ENCODE data around the gene ANAPC16. TPM values are rescaled to one million over a fixed set of nuclear protein-coding genes. Genes with fewer than 3 reads are reported as not detected.
A peak's percentile ranks its signal among the peaks of the same experiment; 100 is the strongest.

The ANAPC16 gene
- total RNA-seq, 6 experiments from 2014 or later = 38.6 to 79.2 (median 51.3) TPM

- intact Hi-C loops (cut with DNase I) = no loop called here
- no peak for TF ChIP-seq CTCF (IDR thresholded peaks at IDR 0.05)
- TF ChIP-seq POLR2A (IDR thresholded peaks at IDR 0.05) = no peak
- H3K27ac ChIP-seq = peak overlapping the region in 1 of 3 donors; percentile 97
- H3K27me3 ChIP-seq = no peaks in the 10 kb centered on the region
- H3K9me3 ChIP-seq = no peaks in the 10 kb centered on the region
- H3K36me3 ChIP-seq = no peaks in the 10 kb centered on the region
- peaks cover 0 to 63% (median 25%) of the 10 kb centered on the region in 4 donors for H3K4me1 ChIP-seq
- DNase-seq (no peak), ATAC-seq (no peak)
- 85% methylated on average over 3 of the region's 3 CpGs for WGBS (ENCODE audit: insufficient coverage, low coverage, low lambda C conversion rate, missing lambda C conversion rate)
- no peak overlapping the region for H3K4me3 ChIP-seq
Measured at GRCh38 chr10:72252972-72253371, 37.2 kb downstream of the ANAPC16 start.

DNA sequence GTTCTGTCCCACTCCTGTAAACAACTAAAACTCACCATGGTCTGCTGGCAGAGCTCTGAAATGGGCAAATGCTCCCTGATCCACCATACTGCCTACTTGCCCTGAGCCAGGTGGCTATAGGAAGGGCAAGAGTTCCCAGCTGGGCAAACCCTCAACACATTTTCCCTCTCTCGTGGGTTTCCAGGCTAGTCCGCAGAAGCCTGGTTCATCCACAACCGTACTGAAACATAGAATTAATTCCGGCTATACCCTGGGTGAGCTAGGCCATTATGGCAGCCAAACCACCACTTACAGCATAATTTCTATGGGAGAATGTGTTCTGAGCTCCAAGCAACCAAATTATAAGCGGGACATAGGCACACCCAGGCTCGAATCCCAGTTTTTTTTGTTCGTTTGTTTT, 37.8 kb downstream of the ANAPC16 start:
- Histone ChIP-seq H3K27ac (peak overlapping the region in 2 of 3 donors; percentile 89 to 97), H3K36me3 (no peaks in the 10 kb centered on the region), H3K9me3 (no peaks in the 10 kb centered on the region), H3K4me1 (peaks cover 0 to 57% (median 22%) of the 10 kb centered on the region in 4 donors), H3K4me3 (no peak overlapping the region), H3K27me3 (no peaks in the 10 kb centered on the region)
- ATAC-seq (no peak), DNase-seq (no peak)
- TF ChIP-seq POLR2A (IDR thresholded peaks at IDR 0.05) (no peak), CTCF (IDR thresholded peaks at IDR 0.05) (no peak)
- 46% methylated on average over 3 of the region's 7 CpGs for WGBS (ENCODE audit: insufficient coverage, low coverage, low lambda C conversion rate, missing lambda C conversion rate)
- intact Hi-C loops (cut with DNase I) = no loop called here

GRCh38 chr10:72254813-72255568, 39.2 kb downstream of the ANAPC16 start:
- Histone ChIP-seq H3K9me3 (no peaks in the 10 kb centered on the region), H3K27ac (peak overlapping the region; percentile 70 to 97 (median 89)), H3K36me3 (no peaks in the 10 kb centered on the region), H3K4me3 (no peak overlapping the region), H3K27me3 (no peaks in the 10 kb centered on the region), H3K4me1 (peaks cover 0 to 55% (median 15%) of the 10 kb centered on the region in 4 donors)
- peak; percentile 73 to 97 (median 93) for DNase-seq
- no peak for TF ChIP-seq CTCF (IDR thresholded peaks at IDR 0.05)
- peak; percentile 64 for TF ChIP-seq POLR2A (IDR thresholded peaks at IDR 0.05)
- intact Hi-C loops (cut with DNase I) = no loop called here
- 12% methylated on average over 12 of the region's 15 CpGs for WGBS (ENCODE audit: insufficient coverage, low coverage, low lambda C conversion rate, missing lambda C conversion rate)
- ATAC-seq = peak; percentile 80 to 94 (median 90)

DNA sequence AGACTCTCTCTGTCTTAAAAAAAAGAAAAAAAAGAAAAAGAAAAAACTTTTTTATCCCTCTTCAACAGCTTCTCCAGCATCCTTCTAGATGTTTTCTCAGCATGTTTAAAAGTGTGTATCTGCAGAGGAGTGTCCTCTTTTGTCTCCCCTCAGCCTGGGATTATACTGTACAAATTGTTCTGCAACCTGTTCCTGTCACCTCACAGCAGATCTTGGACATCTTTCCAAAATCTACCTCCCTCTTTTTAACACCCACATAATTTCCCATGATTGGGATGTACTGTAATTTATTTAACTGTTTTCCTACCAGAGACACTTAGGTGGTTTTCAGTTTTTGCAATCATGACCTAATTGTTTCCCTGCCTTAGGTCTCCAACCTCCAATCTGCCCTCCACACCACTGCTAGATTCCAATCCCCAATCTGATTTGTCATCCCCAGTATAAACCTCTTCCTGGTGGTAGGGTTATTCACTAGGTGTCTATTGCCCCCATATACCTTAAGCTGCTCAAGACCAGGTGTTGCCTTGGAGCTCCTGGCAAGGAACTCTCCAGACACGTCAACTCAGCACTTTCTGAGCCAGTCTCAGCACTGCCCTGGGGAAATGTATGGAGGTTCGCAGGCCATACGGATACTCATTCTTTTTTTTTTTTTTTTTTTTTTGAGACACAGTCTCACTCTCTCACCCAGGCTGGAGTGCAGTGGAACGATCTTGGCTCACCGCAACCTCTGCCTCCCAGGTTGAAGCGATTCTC, 40.3 kb downstream of the ANAPC16 start:
- no peak for DNase-seq
- ATAC-seq = no peak
- H3K4me3 ChIP-seq = no peak overlapping the region
- peak overlapping the region in 2 of 3 donors; percentile 89 to 97 for H3K27ac ChIP-seq
- H3K27me3 ChIP-seq = no peaks in the 10 kb centered on the region
- peaks cover 0 to 54% (median 18%) of the 10 kb centered on the region in 4 donors for H3K4me1 ChIP-seq
- no peaks in the 10 kb centered on the region for H3K9me3 ChIP-seq
- 90% methylated on average over 2 of the region's 6 CpGs for WGBS (ENCODE audit: insufficient coverage, low coverage, low lambda C conversion rate, missing lambda C conversion rate)
- no peaks in the 10 kb centered on the region for H3K36me3 ChIP-seq
- intact Hi-C loops (cut with DNase I) = no loop called here
- no peak for TF ChIP-seq POLR2A (IDR thresholded peaks at IDR 0.05)
- no peak for TF ChIP-seq CTCF (IDR thresholded peaks at IDR 0.05)
